Measurements from ENCODE around the gene CLINT1.
"Not testable (repeated sequence)": the region's sequence is repeated elsewhere in the genome, so short reads cannot be mapped to it uniquely, and the experiment has no call there.

The CLINT1 gene

GRCh38 chr5:157864067-157864466, 5.1 kb upstream of the CLINT1 start:
- in situ Hi-C loops (cut with HindIII; ENCODE audit: low sequenced_read_pairs), result no loop called here

- in situ Hi-C loops (cut with HindIII; ENCODE audit: low sequenced_read_pairs), result no loop called here
Observed at GRCh38 chr5:157862183-157862851, 3.4 kb upstream of the CLINT1 start.

- in situ Hi-C loops (cut with HindIII; ENCODE audit: low sequenced_read_pairs), result no loop called here
Observed at GRCh38 chr5:157860898-157861890, 2.2 kb upstream of the CLINT1 start.

- in situ Hi-C loops (cut with HindIII; ENCODE audit: low sequenced_read_pairs), result no loop called here
Observed at GRCh38 chr5:157859227-157859575, 256 bp upstream of the CLINT1 start.

GRCh38 chr5:157857816-157858526, 974 bp downstream of the CLINT1 start:
- in situ Hi-C loops (cut with HindIII; ENCODE audit: low sequenced_read_pairs), result no loop called here

- in situ Hi-C loops (cut with HindIII; ENCODE audit: low sequenced_read_pairs), result no loop called here
Observed at GRCh38 chr5:157855404-157855994, 3.4 kb downstream of the CLINT1 start.

GRCh38 chr5:157853365-157853764, 5.6 kb downstream of the CLINT1 start:
- in situ Hi-C loops (cut with HindIII; ENCODE audit: low sequenced_read_pairs), result not testable (repeated sequence)

GRCh38 chr5:157845914-157846598, 12.9 kb downstream of the CLINT1 start:
- in situ Hi-C loops (cut with HindIII; ENCODE audit: low sequenced_read_pairs), result no loop called here

- in situ Hi-C loops (cut with HindIII; ENCODE audit: low sequenced_read_pairs), result no loop called here
Observed at GRCh38 chr5:157842787-157843186, 16.2 kb downstream of the CLINT1 start.

- in situ Hi-C loops (cut with HindIII; ENCODE audit: low sequenced_read_pairs), result no loop called here
Observed at GRCh38 chr5:157842185-157842584, 16.8 kb downstream of the CLINT1 start.

GRCh38 chr5:157839157-157839795, 19.7 kb downstream of the CLINT1 start:
- in situ Hi-C loops (cut with HindIII; ENCODE audit: low sequenced_read_pairs), result no loop called here

- in situ Hi-C loops (cut with HindIII; ENCODE audit: low sequenced_read_pairs), result no loop called here
Observed at GRCh38 chr5:157836121-157836753, 22.7 kb downstream of the CLINT1 start.

- in situ Hi-C loops (cut with HindIII; ENCODE audit: low sequenced_read_pairs), result no loop called here
Observed at GRCh38 chr5:157835041-157835440, 23.9 kb downstream of the CLINT1 start.

GRCh38 chr5:157828944-157829639, 29.9 kb downstream of the CLINT1 start:
- in situ Hi-C loops (cut with HindIII; ENCODE audit: low sequenced_read_pairs), result no loop called here

GRCh38 chr5:157828105-157828943, 30.6 kb downstream of the CLINT1 start:
- in situ Hi-C loops (cut with HindIII; ENCODE audit: low sequenced_read_pairs), result no loop called here

- in situ Hi-C loops (cut with HindIII; ENCODE audit: low sequenced_read_pairs), result no loop called here
Observed at GRCh38 chr5:157827423-157827822, 31.5 kb downstream of the CLINT1 start.

GRCh38 chr5:157823655-157824054, 35.3 kb downstream of the CLINT1 start:
- in situ Hi-C loops (cut with HindIII; ENCODE audit: low sequenced_read_pairs), result no loop called here
